ENCODE data around the gene MAB21L2. TPM values are rescaled to one million over a fixed set of nuclear protein-coding genes. Genes with fewer than 3 reads are reported as not detected.

Gene MAB21L2
- total RNA-seq, 4 donors from 2014 or later, result 0.23 to 3.1 (median 0.73) TPM

DNA sequence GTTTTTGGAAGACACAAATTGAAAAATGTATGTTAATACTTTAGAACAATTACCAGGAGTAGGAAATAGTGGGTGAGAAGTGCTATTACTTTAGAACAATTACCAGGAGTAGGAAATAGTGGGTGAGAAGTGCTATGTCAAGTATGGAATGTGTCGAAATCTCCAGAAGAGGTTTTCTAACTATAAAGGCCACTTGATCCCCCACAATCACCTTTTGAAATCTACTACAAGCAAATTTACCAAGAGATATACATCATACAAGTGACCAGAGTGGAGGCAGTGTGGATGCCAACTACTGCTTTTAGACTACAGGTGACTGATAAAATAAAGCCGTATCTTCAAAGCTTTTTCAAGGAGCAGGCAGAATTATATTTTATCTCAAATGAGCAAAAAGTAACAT lies 43.1 kb downstream of the MAB21L2 start:
- Histone ChIP-seq H3K36me3 (no peaks in the 10 kb centered on the region), H3K4me1 (no peaks in the 10 kb centered on the region), H3K9me3 (no peaks in the 10 kb centered on the region), H3K27ac (no peak overlapping the region), H3K4me3 (no peak overlapping the region), H3K27me3 (no peaks in the 10 kb centered on the region)
- 92 to 95% methylated on average over 2 of the region's 2 CpGs for WGBS, 2 donors
- intact Hi-C loops (cut with DNase I), result no loop called here
- DNase-seq, result no peak
- TF ChIP-seq, protein P1, sequence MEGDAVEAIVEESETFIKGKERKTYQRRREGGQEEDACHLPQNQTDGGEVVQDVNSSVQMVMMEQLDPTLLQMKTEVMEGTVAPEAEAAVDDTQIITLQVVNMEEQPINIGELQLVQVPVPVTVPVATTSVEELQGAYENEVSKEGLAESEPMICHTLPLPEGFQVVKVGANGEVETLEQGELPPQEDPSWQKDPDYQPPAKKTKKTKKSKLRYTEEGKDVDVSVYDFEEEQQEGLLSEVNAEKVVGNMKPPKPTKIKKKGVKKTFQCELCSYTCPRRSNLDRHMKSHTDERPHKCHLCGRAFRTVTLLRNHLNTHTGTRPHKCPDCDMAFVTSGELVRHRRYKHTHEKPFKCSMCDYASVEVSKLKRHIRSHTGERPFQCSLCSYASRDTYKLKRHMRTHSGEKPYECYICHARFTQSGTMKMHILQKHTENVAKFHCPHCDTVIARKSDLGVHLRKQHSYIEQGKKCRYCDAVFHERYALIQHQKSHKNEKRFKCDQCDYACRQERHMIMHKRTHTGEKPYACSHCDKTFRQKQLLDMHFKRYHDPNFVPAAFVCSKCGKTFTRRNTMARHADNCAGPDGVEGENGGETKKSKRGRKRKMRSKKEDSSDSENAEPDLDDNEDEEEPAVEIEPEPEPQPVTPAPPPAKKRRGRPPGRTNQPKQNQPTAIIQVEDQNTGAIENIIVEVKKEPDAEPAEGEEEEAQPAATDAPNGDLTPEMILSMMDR (IDR thresholded peaks at IDR 0.05), result no peak
- TF ChIP-seq POLR2A (IDR thresholded peaks at IDR 0.05), result no peak

GRCh38 chr4:150628073-150628472 lies 46.1 kb downstream of the MAB21L2 start:
- Histone ChIP-seq H3K27me3 (no peaks in the 10 kb centered on the region), H3K4me1 (no peaks in the 10 kb centered on the region), H3K9me3 (no peaks in the 10 kb centered on the region), H3K4me3 (no peak overlapping the region), H3K27ac (no peak overlapping the region), H3K36me3 (no peaks in the 10 kb centered on the region)
- 88 to 91% methylated on average over 2 of the region's 2 CpGs for WGBS, 2 donors
- intact Hi-C loops (cut with DNase I), result no loop called here
- DNase-seq, result no peak
- TF ChIP-seq, protein P1 (IDR thresholded peaks at IDR 0.05), result no peak
- TF ChIP-seq POLR2A (IDR thresholded peaks at IDR 0.05), result no peak

DNA sequence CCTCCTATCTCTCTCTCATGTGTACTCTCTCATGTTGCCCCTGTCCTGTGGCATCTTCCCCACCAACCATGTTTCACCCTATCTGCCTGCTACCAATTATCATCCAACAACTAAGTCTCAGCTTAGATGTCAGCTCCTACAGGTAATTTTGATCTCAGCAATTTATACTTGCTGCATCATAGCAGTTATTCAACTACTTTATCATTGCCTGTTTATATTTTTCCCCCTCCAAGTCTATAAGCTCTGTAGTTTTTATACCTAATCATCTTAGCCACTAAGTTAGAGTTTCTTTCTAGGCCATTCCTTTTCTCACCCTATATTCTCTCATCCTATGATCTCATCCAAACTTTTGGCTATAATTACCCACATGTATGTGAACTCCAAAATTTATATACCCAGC lies 50.7 kb downstream of the MAB21L2 start:
- Histone ChIP-seq H3K4me3 (no peak overlapping the region), H3K27me3 (no peaks in the 10 kb centered on the region), H3K9me3 (no peaks in the 10 kb centered on the region), H3K4me1 (no peaks in the 10 kb centered on the region), H3K27ac (no peak overlapping the region), H3K36me3 (peaks cover 0 to 4% (median 0%) of the 10 kb centered on the region in 3 donors)
- TF ChIP-seq, protein P1 (IDR thresholded peaks at IDR 0.05), result no peak
- no peak for TF ChIP-seq POLR2A (IDR thresholded peaks at IDR 0.05)
- intact Hi-C loops (cut with DNase I), result no loop called here
- DNase-seq, result no peak
